Tibial artery (tissue), 4 donors: ENCODE measurements around the gene NABP1.

Experiments used
- DNase-seq, 2 donors: peaks; one replicate each; pipeline ENCODE4 v3.0.0-alpha.2; 2019
- H3K27ac ChIP-seq, 2 donors: fragments of 200-600 bp; sonication (generic) in 1 of 2; 1 replicate in 1 of 2; 2 replicates in 1 of 2; pipeline ENCODE4 v1.5.1; 2018 to 2019; ENCODE audit warnings: mild to moderate bottlenecking in 1 of 2
- H3K27me3 ChIP-seq, 2 donors: fragments of 200-600 bp; sonication (generic) in 1 of 2; one replicate each; pipeline versions ENCODE4 v1.5.1 to v1.6.0; 2016 to 2019
- H3K36me3 ChIP-seq, 3 donors: fragments of 200-600 bp; sonication (generic) in 2 of 3; one replicate each; pipeline ENCODE4 v1.5.1; 2016 to 2019; ENCODE audit warnings: mild to moderate bottlenecking in 2 of 3
- H3K4me1 ChIP-seq, 4 donors: fragments of 200-600 bp; sonication (generic) in 2 of 4; 1 replicate in 3 of 4; 2 replicates in 1 of 4; pipeline ENCODE4 v1.5.1; 2016 to 2019
- H3K4me3 ChIP-seq, 2 donors: fragments of 200-600 bp; sonication (generic) in 1 of 2; 1 replicate in 1 of 2; 2 replicates in 1 of 2; pipeline ENCODE4 v1.5.1; 2018 to 2019; ENCODE audit warnings: mild to moderate bottlenecking in 2 of 2
- H3K9me3 ChIP-seq, 3 donors: fragments of 200-600 bp; sonication (generic) in 1 of 3; one replicate each; pipeline ENCODE4 v1.5.1; 2016 to 2019
- CTCF ChIP-seq, 2 experiments: fragments of 200-600 bp in 1 of 2; fragments of 450-650 bp in 1 of 2; IDR thresholded peaks; one replicate each; pipeline ENCODE4 v1.5.1; 2017 to 2019; ENCODE audit warnings: antibody characterized with exemption in 2 of 2, mild to moderate bottlenecking in 1 of 2, moderate library complexity in 1 of 2
- intact Hi-C: fragments of 100-400 bp; cut with DNase I; formaldehyde crosslinking; loops from one replicate; pipeline ENCODE4 v1.15.0; 2023; ENCODE audit warnings: low total_unique reads

Gene NABP1

DNA sequence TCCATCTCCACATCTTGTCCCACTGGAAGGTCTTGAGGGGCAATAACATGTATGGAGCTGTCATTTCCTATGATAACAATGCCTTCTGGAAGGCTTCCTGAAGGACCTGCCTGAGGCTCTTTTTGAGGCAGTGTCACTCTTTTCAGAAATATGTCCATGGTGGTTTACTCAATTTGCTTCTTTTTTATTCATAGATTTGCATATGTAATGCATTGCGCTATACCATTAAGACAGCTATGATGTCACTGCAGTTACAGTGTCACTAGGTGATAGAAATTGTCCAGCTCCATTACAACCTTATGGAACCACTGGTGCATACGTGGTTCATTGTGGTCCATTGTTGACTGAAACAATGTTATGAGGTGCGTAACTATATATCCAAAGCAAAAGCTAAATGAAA is 19.9 kb downstream of the NABP1 start:
- peaks cover 0 to 9% (median 0%) of the 10 kb centered on the region in 4 donors for H3K4me1 ChIP-seq
- no peak overlapping the region for H3K4me3 ChIP-seq
- no peak for DNase-seq
- no peak for TF ChIP-seq CTCF (IDR thresholded peaks at IDR 0.05)
- no peaks in the 10 kb centered on the region for H3K27me3 ChIP-seq
- intact Hi-C loops: no loop called here
- no peaks in the 10 kb centered on the region for H3K36me3 ChIP-seq
- no peaks in the 10 kb centered on the region for H3K9me3 ChIP-seq
- H3K27ac ChIP-seq: no peak overlapping the region

GRCh38 chr2:191699341-191699945 is 21.5 kb downstream of the NABP1 start:
- Histone ChIP-seq H3K4me3 (no peak overlapping the region), H3K9me3 (no peaks in the 10 kb centered on the region), H3K36me3 (no peaks in the 10 kb centered on the region), H3K27me3 (no peaks in the 10 kb centered on the region), H3K4me1 (peaks cover 0 to 3% (median 0%) of the 10 kb centered on the region in 4 donors), H3K27ac (no peak overlapping the region)
- TF ChIP-seq CTCF (IDR thresholded peaks at IDR 0.05): no peak
- DNase-seq: no peak
- intact Hi-C loops: no loop called here

DNA sequence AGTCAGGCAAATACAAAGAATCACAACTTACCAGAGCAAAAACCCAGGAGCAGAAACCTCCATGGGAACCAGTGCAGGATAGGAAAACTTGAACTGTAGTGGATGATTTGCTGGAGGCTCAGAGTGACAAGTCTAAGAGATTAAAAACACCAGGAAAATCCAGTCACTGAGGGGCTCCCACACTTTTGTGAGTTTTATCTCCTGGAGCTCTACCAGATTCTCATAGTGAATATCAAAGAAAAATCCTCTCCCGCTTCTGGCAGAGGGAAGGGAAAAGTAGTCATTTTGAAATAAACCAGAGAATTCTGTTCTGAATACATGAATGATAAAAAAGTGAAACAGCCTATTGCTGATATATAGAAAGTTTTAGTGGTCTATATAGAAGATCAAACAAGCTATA is 23.1 kb downstream of the NABP1 start:
- no peak for DNase-seq
- Histone ChIP-seq H3K36me3 (no peaks in the 10 kb centered on the region), H3K27ac (no peak overlapping the region), H3K9me3 (no peaks in the 10 kb centered on the region), H3K4me3 (no peak overlapping the region), H3K27me3 (no peaks in the 10 kb centered on the region), H3K4me1 (no peaks in the 10 kb centered on the region)
- intact Hi-C loops: no loop called here
- no peak for TF ChIP-seq CTCF (IDR thresholded peaks at IDR 0.05)

GRCh38 chr2:191701696-191702095 is 23.8 kb downstream of the NABP1 start:
- no peak overlapping the region for H3K27ac ChIP-seq
- no peak for DNase-seq
- no peaks in the 10 kb centered on the region for H3K4me1 ChIP-seq
- intact Hi-C loops: no loop called here
- no peak overlapping the region for H3K4me3 ChIP-seq
- no peaks in the 10 kb centered on the region for H3K9me3 ChIP-seq
- no peaks in the 10 kb centered on the region for H3K36me3 ChIP-seq
- TF ChIP-seq CTCF (IDR thresholded peaks at IDR 0.05): no peak
- H3K27me3 ChIP-seq: no peaks in the 10 kb centered on the region

DNA sequence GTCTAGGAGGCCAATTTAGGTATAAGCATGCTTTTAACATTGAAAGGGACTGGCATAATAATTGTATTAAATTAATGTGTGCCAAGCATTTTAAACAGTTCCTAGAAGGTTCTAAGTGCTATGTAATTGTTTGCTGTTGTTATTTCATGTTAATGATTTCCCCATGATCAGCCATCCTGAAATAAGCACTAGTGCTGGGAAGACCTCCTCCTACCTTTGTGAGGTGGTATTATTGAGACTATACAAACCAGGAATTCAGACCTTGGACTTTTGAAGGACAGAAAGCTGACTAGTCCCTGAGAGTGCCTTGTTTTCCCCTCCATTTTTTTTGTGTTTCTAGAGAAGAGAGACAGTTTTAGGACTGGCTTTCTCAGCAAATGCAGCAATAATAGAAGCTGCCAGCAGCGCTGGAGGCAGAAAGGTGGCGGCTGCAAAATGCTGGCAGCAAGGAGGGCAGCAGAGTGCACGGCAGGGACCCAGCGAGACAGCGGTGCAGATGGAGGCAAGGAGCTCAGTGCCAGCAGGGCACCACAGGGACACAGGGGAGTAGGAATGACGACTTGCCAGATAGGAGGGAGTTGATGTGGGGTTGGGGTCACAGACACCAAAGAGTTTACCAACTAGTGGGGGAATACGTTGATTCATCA is 25.3 kb downstream of the NABP1 start:
- no peaks in the 10 kb centered on the region for H3K36me3 ChIP-seq
- DNase-seq: no peak
- H3K4me1 ChIP-seq: no peaks in the 10 kb centered on the region
- TF ChIP-seq CTCF (IDR thresholded peaks at IDR 0.05): no peak
- H3K27me3 ChIP-seq: no peaks in the 10 kb centered on the region
- H3K9me3 ChIP-seq: no peaks in the 10 kb centered on the region
- intact Hi-C loops: no loop called here
- H3K4me3 ChIP-seq: no peak overlapping the region
- no peak overlapping the region for H3K27ac ChIP-seq
